ENCODE data around the gene TENT4A. TPM values are rescaled to one million over a fixed set of nuclear protein-coding genes. Genes with fewer than 3 reads are reported as not detected.

TENT4A gene
- total RNA-seq, 1 experiment from 2014 or later = 29.6 TPM

DNA sequence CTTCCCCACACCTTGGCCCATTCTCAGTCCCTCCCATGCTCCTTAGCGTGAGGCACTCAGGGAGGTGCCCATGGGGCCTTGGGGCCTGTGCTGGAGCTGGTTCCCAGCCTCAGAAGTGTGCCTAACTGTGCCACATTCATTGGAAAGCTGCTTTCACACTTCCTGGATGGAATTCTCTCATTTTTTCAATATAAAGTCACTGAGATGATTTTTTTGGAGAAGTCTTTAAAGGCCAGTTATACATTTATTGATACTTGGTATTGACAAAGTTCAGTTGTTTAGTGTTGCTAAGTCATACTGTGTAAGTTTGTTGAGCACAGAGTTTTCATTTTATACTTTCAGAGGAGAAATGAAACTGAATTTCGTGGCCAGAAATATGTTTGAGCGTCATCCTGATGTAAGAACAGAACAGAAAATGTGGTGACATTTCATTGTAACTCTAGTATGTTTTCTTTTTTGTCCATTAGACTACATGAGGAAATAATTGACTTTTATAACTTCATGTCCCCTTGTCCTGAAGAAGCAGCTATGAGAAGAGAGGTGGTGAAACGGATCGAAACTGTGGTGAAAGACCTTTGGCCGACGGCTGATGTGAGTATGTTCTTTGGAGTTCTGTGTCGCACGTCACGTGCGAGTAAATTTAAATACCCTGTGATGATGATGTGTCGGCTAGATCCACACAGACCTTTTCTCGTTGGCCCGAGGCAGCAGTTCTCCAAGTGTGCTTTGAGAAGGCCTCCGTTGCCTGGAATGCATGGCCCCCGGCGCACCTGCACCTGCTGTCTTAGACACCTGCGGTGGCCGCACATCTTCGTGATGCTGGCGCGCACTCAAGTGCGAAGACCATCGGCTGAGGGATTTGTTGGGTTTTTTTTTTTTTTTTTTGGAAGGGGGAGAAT is 24.1 kb downstream of the TENT4A start:
- TF ChIP-seq TCF7L2 (IDR thresholded peaks at IDR 0.05; ENCODE audit: low read depth, low read length) = no peak
- intact Hi-C loops (cut with micrococcal nuclease; ENCODE audit: unreplicated experiment) (no loop called here), in situ Hi-C loops (cut with HindIII; ENCODE audit: low pct_unique_long_range_greater_than_20kb, low sequenced_read_pairs) (no loop called here)
- DNase-seq (ENCODE audit: low read depth, low spot score) (no peak), ATAC-seq (no peak)
- CTCF ChIA-PET = no interaction called here
- Histone ChIP-seq H3K27ac (ENCODE audit: low read length) (no peak overlapping the region), H3K36me3 (ENCODE audit: control insufficient read depth, insufficient read depth, low read length) (peaks cover 2% of the 10 kb centered on the region; the same call in 1 of the 2 replicates), H3K9me3 (ENCODE audit: control insufficient read depth, insufficient read depth, low read depth, low read length) (no peaks in the 10 kb centered on the region), H3K4me1 (ENCODE audit: control insufficient read depth, insufficient read depth, low read length) (peaks cover 16% of the 10 kb centered on the region), H3K4me3 (ENCODE audit: low read depth in 2 of 2, low read length in 2 of 2) (no peak overlapping the region), H3K27me3 (ENCODE audit: control insufficient read depth, insufficient read depth, low read length) (no peaks in the 10 kb centered on the region)
- BruUV-seq (replicated peaks) = no TSS peak
- POLR2A ChIA-PET = no interaction called here

DNA sequence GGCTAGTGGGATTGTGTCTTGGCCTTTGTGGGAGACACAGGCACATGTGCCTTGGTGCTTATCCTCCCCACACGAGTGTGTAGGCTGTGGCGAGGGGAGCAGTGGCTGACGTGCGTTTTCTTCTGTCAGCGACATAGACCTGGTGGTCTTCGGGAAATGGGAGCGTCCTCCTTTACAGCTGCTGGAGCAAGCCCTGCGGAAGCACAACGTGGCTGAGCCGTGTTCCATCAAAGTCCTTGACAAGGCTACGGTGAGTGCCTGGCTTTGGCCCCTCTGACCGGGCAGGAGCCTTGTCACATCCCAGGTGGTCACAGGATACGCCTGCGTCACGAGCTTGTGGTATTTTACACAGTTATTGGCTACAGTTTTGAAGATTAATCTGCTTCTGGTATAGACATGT is 26.4 kb downstream of the TENT4A start:
- TF ChIP-seq SIN3A (IDR thresholded peaks at IDR 0.05; ENCODE audit: borderline replicate concordance, insufficient read depth, low read depth, low read length) (no peak), POLR2AphosphoS5 (IDR thresholded peaks at IDR 0.05; ENCODE audit: low read depth, low read length) (no peak), TCF7L2 (IDR thresholded peaks at IDR 0.05; ENCODE audit: low read depth, low read length) (no peak)
- TF ChIP-seq, protein P1, sequence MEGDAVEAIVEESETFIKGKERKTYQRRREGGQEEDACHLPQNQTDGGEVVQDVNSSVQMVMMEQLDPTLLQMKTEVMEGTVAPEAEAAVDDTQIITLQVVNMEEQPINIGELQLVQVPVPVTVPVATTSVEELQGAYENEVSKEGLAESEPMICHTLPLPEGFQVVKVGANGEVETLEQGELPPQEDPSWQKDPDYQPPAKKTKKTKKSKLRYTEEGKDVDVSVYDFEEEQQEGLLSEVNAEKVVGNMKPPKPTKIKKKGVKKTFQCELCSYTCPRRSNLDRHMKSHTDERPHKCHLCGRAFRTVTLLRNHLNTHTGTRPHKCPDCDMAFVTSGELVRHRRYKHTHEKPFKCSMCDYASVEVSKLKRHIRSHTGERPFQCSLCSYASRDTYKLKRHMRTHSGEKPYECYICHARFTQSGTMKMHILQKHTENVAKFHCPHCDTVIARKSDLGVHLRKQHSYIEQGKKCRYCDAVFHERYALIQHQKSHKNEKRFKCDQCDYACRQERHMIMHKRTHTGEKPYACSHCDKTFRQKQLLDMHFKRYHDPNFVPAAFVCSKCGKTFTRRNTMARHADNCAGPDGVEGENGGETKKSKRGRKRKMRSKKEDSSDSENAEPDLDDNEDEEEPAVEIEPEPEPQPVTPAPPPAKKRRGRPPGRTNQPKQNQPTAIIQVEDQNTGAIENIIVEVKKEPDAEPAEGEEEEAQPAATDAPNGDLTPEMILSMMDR (IDR thresholded peaks at IDR 0.05) = no peak
- TF ChIP-seq, protein P2, sequence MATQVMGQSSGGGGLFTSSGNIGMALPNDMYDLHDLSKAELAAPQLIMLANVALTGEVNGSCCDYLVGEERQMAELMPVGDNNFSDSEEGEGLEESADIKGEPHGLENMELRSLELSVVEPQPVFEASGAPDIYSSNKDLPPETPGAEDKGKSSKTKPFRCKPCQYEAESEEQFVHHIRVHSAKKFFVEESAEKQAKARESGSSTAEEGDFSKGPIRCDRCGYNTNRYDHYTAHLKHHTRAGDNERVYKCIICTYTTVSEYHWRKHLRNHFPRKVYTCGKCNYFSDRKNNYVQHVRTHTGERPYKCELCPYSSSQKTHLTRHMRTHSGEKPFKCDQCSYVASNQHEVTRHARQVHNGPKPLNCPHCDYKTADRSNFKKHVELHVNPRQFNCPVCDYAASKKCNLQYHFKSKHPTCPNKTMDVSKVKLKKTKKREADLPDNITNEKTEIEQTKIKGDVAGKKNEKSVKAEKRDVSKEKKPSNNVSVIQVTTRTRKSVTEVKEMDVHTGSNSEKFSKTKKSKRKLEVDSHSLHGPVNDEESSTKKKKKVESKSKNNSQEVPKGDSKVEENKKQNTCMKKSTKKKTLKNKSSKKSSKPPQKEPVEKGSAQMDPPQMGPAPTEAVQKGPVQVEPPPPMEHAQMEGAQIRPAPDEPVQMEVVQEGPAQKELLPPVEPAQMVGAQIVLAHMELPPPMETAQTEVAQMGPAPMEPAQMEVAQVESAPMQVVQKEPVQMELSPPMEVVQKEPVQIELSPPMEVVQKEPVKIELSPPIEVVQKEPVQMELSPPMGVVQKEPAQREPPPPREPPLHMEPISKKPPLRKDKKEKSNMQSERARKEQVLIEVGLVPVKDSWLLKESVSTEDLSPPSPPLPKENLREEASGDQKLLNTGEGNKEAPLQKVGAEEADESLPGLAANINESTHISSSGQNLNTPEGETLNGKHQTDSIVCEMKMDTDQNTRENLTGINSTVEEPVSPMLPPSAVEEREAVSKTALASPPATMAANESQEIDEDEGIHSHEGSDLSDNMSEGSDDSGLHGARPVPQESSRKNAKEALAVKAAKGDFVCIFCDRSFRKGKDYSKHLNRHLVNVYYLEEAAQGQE (IDR thresholded peaks at IDR 0.05; ENCODE audit: insufficient read depth in 1 of 2, low read depth in 2 of 2, low read length in 1 of 2) = no peak
- POLR2A ChIA-PET = no interaction called here
- ATAC-seq (no peak), DNase-seq (ENCODE audit: low read depth, low spot score) (no peak)
- peaks cover 6% of the 10 kb centered on the region for H3K36me3 ChIP-seq (ENCODE audit: control insufficient read depth, insufficient read depth, low read length)
- BruUV-seq (replicated peaks) = no TSS peak
- intact Hi-C loops (cut with micrococcal nuclease; ENCODE audit: unreplicated experiment) (loop anchor here (10.0 kb wide), 1 partner anchor 105 kb away; the partner anchor contains the start of genes NSUN2 and SRD5A1), in situ Hi-C loops (cut with HindIII; ENCODE audit: low pct_unique_long_range_greater_than_20kb, low sequenced_read_pairs) (no loop called here)
- H3K4me1 ChIP-seq (ENCODE audit: control insufficient read depth, insufficient read depth, low read length) = no peaks in the 10 kb centered on the region
- no peaks in the 10 kb centered on the region for H3K9me3 ChIP-seq (ENCODE audit: control insufficient read depth, insufficient read depth, low read depth, low read length)
- H3K27me3 ChIP-seq (ENCODE audit: control insufficient read depth, insufficient read depth, low read length) = no peaks in the 10 kb centered on the region
- no peak overlapping the region for H3K27ac ChIP-seq (ENCODE audit: low read length)
- H3K4me3 ChIP-seq (ENCODE audit: low read depth in 2 of 2, low read length in 2 of 2) = no peak overlapping the region
- CTCF ChIA-PET = no interaction called here

DNA sequence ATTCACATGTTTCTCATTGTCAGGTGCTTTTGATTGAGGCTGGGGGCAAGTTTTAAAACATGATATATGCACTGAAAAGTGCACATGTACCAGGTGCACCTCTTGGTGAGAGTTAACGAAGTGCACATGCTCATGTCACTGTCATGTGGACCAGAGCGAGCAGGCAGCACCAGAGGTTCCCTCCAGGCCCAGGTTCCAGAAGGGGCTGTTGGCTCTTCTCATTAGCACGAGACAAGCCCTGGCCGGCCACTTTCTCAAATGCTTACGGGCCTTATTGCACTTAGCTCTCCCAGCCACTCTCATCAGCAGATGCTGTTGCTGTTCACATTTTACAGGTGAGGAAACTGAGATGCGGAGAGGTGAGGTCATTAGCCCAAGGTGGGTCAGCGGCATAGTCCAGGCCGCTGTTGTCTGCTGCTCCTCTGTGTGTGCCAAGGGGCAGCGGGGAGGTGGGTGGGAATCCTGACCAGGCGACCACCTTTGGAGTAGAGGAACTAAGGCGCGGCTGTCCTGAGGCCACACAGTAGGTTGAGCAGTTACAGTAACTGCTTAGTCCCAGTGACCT is 27.4 kb downstream of the TENT4A start:
- in situ Hi-C loops (cut with HindIII; ENCODE audit: low pct_unique_long_range_greater_than_20kb, low sequenced_read_pairs) (no loop called here), intact Hi-C loops (cut with micrococcal nuclease; ENCODE audit: unreplicated experiment) (loop anchor here (10.0 kb wide), 1 partner anchor 106 kb away; the partner anchor contains the start of genes NSUN2 and SRD5A1)
- no peak for DNase-seq (ENCODE audit: low read depth, low spot score)
- no peak for TF ChIP-seq SIN3A (IDR thresholded peaks at IDR 0.05; ENCODE audit: borderline replicate concordance, insufficient read depth, low read depth, low read length)
- TF ChIP-seq TCF7L2 (IDR thresholded peaks at IDR 0.05; ENCODE audit: low read depth, low read length) = no peak
- TF ChIP-seq, protein P2 (IDR thresholded peaks at IDR 0.05; ENCODE audit: insufficient read depth in 1 of 2, low read depth in 2 of 2, low read length in 1 of 2) = no peak
- TF ChIP-seq, protein P1 (IDR thresholded peaks at IDR 0.05) = no peak
- no peak for TF ChIP-seq POLR2AphosphoS5 (IDR thresholded peaks at IDR 0.05; ENCODE audit: low read depth, low read length)
- Histone ChIP-seq H3K9me3 (ENCODE audit: control insufficient read depth, insufficient read depth, low read depth, low read length) (no peaks in the 10 kb centered on the region), H3K4me3 (ENCODE audit: low read depth in 2 of 2, low read length in 2 of 2) (no peak overlapping the region), H3K27ac (ENCODE audit: low read length) (no peak overlapping the region), H3K27me3 (ENCODE audit: control insufficient read depth, insufficient read depth, low read length) (no peaks in the 10 kb centered on the region), H3K36me3 (ENCODE audit: control insufficient read depth, insufficient read depth, low read length) (peaks cover 8% of the 10 kb centered on the region), H3K4me1 (ENCODE audit: control insufficient read depth, insufficient read depth, low read length) (no peaks in the 10 kb centered on the region; the same call in 1 of the 2 replicates)
- BruUV-seq (replicated peaks) = no TSS peak
- no peak for ATAC-seq
- ChIA-PET CTCF (no interaction called here), POLR2A (no interaction called here)
